Middle frontal gyrus (tissue), 1 donor: ENCODE results near the gene EPB41L3.

ENCODE experiments used
- DNase-seq: peaks from one replicate; pipeline ENCODE4 v3.0.0-alpha.2; 2015; ENCODE audit warnings: low spot score; ENCODE audit errors: extremely low spot score

The EPB41L3 gene

GRCh38 chr18:5452943-5453443 lies 90.8 kb downstream of the EPB41L3 start:
- DNase-seq: no peak

DNA sequence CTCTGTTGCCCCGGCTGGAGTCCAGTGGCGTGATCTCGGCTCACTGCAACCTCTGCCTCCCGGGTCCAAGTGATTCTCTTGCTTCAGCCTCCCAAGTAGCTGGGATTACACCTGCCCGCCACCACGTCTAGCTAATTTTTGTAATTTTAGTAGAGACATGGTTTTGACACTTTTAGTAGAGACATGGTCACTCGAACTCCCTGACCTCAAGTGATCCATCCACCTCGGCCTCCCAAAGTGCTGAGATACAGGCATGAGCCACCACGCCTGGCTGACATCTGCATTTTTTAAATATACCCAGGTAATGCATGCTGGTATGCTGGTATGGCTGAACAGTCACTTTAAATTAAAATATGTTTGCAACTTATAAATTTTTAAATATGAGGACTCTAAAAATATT lies 91.9 kb downstream of the EPB41L3 start:
- no peak for DNase-seq

DNA sequence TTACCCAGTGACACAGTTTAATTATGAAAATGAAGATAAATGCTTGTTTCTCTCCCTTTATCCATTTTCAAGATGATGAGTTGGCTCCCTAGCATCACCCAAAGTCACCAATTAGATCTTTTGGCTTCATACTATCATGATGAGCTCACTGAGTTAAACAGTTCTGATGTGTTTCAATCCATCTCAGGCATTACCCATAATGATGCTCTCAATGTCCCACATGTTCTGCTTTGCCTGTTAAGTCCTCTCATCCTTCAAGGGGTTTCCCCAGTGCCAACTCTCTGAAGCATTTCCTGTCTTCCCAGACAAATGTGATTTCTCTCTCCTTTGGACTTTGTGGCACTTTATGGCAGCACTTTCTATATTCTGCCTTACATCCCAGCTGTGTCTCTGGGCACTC lies 92.6 kb downstream of the EPB41L3 start:
- no peak for DNase-seq

DNA sequence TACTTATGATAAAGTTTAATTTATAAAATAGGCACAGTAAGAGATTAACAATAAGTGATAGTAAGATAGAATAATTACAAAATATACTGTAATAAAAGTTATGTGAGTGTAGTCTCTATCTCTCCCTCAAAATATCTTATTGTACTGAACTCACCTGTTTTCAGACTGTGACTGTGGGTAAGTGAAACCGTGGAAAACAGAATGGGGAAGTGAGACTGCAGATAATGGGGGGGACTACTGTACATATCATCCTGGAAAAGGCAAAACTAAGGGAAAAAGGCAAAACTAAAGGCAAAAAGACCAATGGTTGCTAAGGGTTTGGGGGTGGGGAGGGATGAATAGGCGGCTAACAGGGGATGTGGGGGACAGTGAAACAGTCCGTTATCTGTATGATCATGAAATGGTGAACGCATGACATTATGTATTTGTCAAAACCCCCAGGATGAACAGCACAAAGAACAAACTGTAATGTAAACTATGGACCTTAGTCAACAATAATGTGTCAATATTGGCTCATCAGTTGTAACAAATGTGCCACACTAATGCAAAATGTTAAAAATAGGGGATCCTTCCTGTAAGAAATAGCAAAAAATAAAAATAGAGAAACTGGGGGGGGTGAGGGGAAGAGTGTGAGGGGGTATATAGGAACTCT lies 93.8 kb downstream of the EPB41L3 start:
- DNase-seq: no peak

DNA sequence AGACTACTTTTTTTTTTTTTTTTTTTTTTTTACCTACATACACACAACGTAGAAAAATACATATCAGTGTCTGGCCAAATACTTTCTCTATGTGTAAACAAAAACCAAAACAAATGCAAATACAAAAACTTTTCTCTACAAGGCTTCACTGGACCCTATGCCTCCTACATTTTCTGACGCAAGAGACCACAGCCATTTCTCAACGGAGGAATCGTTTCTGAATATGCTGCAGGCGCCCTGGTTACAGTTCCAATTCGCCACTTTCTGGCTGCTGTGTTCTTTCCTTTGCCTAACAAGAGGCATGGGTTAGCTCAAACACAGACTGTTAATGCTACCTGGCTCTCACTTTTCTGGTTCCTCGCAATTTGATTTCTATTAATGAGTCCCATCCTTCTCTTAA lies 96.4 kb downstream of the EPB41L3 start:
- DNase-seq: no peak

- DNase-seq: no peak
These were observed 99.0 kb downstream of the EPB41L3 start for GRCh38 chr18:5444847-5445246.

- no peak for DNase-seq
These were observed 99.5 kb downstream of the EPB41L3 start for GRCh38 chr18:5444269-5444668.

DNA sequence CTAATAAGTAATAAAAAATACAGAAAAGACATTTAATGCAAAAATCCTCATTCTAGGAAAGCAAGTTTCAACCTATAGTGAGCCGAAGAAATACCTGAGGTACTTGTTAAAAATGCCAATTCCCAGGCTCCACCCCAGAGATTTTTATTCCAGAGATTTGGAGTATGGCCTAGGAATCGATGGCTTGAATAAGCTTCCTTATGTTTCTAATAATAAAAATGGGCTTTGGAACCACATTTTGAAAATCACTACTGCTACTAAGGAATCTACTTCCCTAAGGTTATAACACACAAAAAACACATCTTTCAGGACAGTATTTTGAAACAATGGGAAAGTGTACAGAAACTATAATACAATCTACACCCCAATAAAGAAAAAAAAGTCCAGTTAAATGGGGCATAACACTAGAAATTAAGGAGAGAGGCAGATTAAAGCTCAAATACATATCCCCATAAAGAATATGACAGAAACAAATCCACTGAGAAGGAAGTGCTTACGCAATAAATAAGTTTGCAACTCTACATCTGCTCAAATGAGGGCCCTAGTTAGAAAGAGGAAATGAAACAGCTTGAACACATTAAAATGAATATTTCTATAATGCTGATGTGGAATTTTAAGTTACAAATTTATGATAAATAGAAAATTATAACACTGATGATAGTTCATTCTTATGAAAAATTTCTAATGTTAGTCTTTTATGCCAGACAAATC lies 103.7 kb downstream of the EPB41L3 start:
- DNase-seq: no peak

DNA sequence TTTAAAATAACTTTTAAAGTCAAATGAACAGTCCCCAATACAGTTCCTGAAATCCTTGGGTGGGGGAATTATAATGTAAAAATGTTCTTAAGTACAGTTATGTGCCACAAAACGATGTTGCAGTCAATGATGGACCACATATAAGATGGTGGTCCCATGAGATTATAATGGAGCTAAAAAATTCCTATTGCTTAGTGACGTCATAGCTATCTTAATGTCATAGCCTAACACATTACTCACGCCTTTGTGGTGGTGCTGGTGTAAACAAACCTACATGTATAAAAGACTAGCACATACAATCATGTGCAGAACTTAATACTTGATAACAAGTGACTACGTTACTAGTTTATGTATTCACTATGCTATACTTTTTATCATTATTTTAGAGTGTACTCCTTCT lies 109.4 kb downstream of the EPB41L3 start:
- DNase-seq: no peak

- no peak for DNase-seq
These were observed 111.8 kb downstream of the EPB41L3 start for GRCh38 chr18:5431836-5432575.

DNA sequence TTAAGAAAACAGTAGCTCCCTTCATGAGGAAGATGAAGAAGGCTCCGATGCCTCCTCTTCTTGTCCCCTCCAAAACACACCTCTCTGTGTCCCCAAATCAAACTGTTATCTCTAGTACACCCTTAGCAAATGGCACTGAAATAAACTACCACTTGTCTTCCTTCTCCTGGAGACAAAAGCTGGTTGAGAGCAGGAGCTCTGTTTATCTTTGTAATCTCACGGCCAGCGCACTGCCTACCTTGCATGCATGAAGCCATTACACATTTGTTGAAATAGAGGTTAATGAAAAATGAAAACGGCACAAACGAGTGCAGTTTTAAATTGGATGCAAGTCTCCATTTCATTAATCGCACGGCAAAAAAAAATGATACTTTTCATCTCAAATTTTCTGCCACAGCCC lies 113.7 kb downstream of the EPB41L3 start:
- no peak for DNase-seq

DNA sequence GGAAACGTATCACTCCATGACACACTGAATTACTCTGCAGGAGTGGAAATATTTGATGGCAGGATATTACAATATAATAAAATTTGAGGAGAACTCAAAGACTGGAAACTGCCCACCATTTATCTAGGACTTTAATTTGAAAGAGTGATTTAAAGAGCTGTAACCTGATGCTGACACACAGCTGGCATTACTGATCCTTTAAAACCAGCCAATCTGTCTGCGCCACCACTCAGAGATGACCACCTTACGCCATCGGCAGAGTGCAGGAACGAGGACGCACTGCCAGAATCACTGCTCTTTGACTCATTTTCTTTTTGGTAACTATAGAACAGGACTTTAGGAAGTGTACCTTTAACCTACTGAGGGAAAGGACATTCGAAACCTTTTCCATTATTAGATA lies 114.1 kb downstream of the EPB41L3 start:
- no peak for DNase-seq

DNA sequence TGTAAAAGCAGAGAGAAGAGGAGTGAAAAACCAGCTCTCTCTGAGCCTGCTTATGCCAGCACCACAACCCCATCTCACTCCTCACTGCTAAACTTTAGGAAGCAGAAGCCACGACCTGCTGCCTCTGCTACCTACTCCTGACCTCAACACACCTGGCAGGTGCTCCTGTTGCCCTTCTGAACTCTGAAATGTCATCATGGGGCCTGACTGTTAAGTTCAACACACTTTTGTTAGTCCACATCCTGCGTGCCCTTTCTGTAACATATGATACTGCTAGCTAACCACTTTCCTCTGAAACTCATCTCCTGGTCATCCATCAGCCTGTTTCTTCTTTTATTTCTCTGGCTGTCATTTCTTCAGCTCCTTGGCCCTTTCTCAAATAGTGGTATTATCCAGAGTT lies 118.1 kb downstream of the EPB41L3 start:
- no peak for DNase-seq

DNA sequence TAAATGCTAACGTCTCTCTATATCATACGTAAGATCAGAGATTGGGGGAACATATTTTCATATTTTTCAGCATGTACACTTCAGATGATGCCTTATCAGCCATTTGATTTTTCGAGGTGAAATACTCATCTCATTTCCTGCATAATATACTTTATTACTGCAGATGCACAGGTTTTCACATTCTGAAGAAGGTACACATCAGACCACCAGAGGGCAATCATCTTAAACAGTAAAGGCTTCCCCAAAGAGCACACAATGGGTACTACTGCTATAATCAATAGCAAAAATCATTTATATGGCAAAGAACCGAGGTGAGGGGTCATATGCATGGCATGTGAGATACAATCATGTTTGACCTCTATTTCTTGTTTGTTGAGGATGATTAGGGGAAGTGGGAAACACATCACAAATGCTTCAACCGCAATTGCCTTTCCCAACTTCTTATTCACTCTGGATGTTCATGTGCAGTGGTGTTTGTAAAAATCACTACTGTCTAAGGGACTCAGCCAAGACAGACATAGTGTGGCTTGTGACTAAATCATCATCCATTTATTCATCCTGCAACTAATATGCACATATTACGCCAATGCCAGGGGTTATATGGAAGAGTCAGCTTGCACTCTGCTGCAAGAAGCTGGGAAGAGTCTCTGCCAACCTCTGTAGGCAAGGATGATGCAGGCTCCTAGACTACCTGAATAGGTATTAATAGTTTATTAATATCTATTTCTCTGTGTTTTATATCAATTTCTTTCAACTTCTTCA lies 118.7 kb downstream of the EPB41L3 start:
- no peak for DNase-seq

DNA sequence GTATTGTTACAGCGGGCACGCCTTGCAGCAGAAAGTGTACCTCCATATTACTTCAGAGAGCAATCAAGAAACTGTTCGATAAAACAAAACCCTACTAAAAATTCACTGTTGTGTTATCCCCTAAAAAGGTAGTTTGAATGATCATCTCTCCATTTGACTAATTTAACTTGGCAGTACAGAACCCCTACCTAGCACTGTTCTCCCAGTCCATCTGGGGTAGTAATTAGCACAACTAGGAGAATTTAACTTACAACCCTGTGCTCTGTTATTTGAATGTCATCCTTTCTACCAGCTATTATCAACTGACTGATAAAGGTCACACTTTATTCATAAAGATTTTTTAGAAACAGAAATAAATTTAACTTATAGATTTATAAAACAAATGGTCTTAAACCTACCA lies 121.2 kb downstream of the EPB41L3 start:
- DNase-seq: no peak

GRCh38 chr18:5421981-5422380 lies 121.8 kb downstream of the EPB41L3 start:
- DNase-seq: no peak

GRCh38 chr18:5420906-5421305 lies 122.9 kb downstream of the EPB41L3 start:
- DNase-seq: no peak

GRCh38 chr18:5419601-5420000 lies 124.2 kb downstream of the EPB41L3 start:
- no peak for DNase-seq

- DNase-seq: no peak
These were observed 124.8 kb downstream of the EPB41L3 start for GRCh38 chr18:5419030-5419429.

DNA sequence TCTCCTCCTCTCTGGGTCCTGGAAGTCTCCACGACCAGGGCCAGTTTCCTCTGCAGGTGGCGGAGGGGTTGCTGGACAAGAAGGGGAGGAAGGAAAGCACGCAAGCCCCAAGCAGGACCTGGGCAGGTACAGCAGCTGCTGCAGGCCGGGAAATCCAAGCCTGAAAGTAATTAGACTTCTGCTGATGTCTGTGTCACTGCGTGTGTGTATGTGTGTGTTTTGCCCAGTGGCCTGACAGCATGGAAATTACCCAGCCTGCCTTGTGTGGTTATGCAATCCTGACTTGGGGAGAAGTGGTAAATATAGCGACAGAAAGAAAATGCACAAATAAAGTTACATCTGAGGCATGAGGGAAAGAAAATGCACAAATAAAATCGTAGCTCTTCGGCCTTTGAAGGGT lies 126.5 kb downstream of the EPB41L3 start:
- DNase-seq: peak; percentile 55

GRCh38 chr18:5416112-5416511 lies 127.7 kb downstream of the EPB41L3 start:
- no peak for DNase-seq

GRCh38 chr18:5415665-5416064 lies 128.1 kb downstream of the EPB41L3 start:
- DNase-seq: no peak
